ENCODE measurements around the gene CYP4F12.

The CYP4F12 gene

GRCh38 chr19:15714638-15715037 lies 41.8 kb downstream of the CYP4F12 start:
- DNase-seq (ENCODE audit: low spot score), result no peak

- DNase-seq (ENCODE audit: low spot score), result no peak
These were observed 42.8 kb downstream of the CYP4F12 start for GRCh38 chr19:15715642-15716041.

- DNase-seq (ENCODE audit: low spot score), result peak; percentile 60
These were observed 44.9 kb downstream of the CYP4F12 start for GRCh38 chr19:15717809-15718208.

- no peak for DNase-seq (ENCODE audit: low spot score)
These were observed 48.4 kb downstream of the CYP4F12 start for GRCh38 chr19:15721268-15721667.

GRCh38 chr19:15722956-15723355 lies 50.1 kb downstream of the CYP4F12 start:
- DNase-seq (ENCODE audit: low spot score), result no peak

- no peak for DNase-seq (ENCODE audit: low spot score)
These were observed 54.8 kb downstream of the CYP4F12 start, which contains the start of gene OR10H2 for GRCh38 chr19:15727724-15728123. TSS of gene OR10H2 (plus strand) at chr19:15728024. CDS start at chr19:15728044, 20 bp downstream.

- DNase-seq (ENCODE audit: low spot score), result no peak
These were observed 57.7 kb downstream of the CYP4F12 start for GRCh38 chr19:15730538-15730937.

- DNase-seq (ENCODE audit: low spot score), result no peak
These were observed 59.5 kb downstream of the CYP4F12 start for GRCh38 chr19:15732388-15732787.

- no peak for DNase-seq (ENCODE audit: low spot score)
These were observed 61.0 kb downstream of the CYP4F12 start for GRCh38 chr19:15733895-15734294.

GRCh38 chr19:15737722-15738121 lies 64.8 kb downstream of the CYP4F12 start, which contains the start of gene OR10H3:
TSS of gene OR10H3 (plus strand) at chr19:15737985. CDS start at chr19:15741393, 3,408 bp downstream.
- DNase-seq (ENCODE audit: low spot score), result no peak

- DNase-seq (ENCODE audit: low spot score), result no peak
These were observed 67.9 kb downstream of the CYP4F12 start for GRCh38 chr19:15740785-15741184.
